Activated effector memory CD4-positive, alpha-beta T cell treated with Interleukin-2 at 50 U/mL for 16 hours (primary cell): ENCODE data around the gene NMBR.
"Not testable (repeated sequence)": the region's sequence is repeated elsewhere in the genome, so short reads cannot be mapped to it uniquely, and the experiment has no call there.

Experiments
- DNase-seq: peaks from one replicate; pipeline ENCODE4 v3.0.0-alpha.2; 2020

NMBR gene

DNA sequence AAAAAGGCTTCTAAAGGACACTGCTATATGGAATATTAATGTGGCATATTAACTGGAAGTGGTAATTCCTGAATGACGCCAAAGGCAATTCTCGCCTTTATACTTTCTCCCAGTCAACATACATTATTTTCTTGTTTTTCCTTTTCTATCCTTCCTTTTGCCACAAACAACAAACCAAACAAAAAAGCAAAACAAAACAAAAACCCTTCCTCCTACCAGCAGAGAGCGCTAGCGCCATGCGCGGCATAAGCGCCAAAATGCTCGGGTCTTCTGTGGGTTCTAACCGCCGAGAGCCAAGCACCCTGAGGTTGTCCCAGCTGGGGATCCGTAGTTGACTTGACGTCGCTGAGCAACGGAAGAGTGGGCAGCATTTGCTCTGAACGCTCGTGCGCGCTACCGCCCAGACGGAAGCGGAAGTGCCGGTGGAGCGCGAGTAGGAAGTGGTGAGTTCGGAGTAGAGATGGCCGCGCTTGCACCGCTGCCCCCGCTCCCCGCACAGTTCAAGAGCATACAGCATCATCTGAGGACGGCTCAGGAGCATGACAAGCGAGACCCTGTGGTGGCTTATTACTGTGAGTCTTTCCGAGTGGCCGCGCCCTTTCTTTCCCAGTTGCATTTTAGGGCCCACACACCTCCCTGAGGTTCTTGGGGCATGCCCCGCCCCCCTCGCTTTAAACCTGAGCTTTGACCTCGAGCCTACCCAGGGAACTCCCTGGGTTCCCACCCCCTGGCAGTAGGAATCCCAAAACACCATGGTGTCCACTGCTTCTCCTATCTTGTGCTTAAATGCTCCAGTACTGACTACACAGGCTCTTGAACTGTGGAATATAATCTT is at the start of gene NMBR, which contains the start of gene VTA1:
Gene NMBR, minus strand, starts transcription at position 295 of the 835 bp plus-strand sequence. CDS start 58,464 bp downstream, outside the sequence.
Gene VTA1, plus strand, starts transcription at position 436 of the 835 bp plus-strand sequence. Its CDS starts 25 bp downstream, at position 461.
- DNase-seq: peak; percentile 93

GRCh38 chr6:142195862-142196541 is 49.1 kb upstream of the NMBR start:
- no peak for DNase-seq

GRCh38 chr6:142193621-142194020 is 46.7 kb upstream of the NMBR start:
- DNase-seq: no peak

GRCh38 chr6:142192343-142192742 is 45.4 kb upstream of the NMBR start:
- no peak for DNase-seq

DNA sequence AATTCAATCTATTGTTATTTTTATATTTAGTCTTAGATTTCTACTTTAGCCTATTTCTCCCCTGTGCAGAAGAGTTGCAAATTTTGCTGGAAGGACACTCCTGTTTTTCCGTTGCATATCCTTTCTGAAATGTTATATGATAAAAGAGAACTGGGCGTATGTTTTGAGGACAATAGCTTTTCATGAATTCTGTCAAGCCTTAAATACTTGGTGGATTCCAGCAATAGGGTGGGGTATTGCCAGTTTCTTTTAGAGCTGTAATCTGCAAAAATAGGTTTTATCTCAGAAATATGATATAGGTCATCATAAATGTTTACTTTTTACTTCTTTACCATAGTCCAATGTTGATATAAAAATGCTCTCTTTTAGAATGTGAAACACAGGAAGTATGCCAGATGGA is 42.1 kb upstream of the NMBR start:
- DNase-seq: no peak

GRCh38 chr6:142188341-142188740 is 41.4 kb upstream of the NMBR start:
- not testable (repeated sequence) for DNase-seq

DNA sequence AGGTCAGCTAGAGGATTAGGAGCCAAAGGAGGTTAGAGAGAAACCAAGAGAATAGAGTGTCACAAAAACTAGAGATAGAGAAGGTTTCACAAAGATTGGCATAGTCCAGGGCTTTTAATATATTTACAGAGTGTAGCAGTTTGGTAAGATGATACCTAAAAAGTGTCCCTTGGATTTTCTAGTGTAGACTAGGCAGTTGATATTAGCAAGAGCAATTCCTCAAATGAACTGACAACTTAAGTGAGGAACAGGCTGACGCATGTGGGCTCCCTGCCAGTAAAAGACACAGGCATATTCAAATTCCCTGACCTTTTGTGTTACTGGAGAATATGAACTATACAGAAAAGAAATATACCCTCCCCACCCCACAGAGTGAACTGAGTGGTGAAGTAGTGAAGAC is 40.3 kb upstream of the NMBR start:
- DNase-seq: no peak

DNA sequence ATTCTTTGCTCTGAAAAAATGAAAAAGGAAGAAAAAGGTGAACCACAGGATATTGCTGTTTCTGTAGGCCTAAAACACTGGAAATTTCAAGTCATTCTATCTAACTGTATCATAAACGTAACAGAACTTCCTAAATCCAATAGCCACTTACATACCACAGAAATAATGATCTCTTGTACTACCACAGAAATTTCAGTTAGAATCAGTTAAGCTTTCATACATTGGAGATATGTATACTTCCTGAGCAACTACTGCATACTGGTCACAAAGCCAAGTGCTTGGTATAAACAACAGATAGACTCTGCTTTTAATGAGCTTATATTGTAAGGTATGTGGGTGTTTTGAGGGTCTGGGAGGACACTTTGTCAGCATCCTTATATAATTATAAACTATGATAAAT is 38.7 kb upstream of the NMBR start:
- DNase-seq: no peak

DNA sequence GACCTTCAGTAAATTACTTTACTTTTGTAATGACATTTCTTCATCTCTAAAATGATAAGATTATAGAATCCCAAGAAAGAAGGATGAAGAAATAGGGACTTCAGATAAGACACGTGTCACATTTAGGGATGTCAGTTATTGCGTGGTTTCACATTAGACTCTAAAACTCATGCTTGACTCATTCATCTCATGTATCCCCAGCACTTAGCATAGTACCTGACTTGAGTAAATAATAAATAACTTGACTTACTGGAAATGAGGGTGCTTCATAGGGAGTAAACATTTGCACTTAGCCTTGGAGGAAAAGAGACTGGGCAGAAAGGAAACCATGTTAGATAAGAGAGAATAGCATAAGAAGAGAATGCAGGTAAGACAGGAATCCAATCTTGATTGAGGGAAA is 37.4 kb upstream of the NMBR start:
- DNase-seq: no peak

DNA sequence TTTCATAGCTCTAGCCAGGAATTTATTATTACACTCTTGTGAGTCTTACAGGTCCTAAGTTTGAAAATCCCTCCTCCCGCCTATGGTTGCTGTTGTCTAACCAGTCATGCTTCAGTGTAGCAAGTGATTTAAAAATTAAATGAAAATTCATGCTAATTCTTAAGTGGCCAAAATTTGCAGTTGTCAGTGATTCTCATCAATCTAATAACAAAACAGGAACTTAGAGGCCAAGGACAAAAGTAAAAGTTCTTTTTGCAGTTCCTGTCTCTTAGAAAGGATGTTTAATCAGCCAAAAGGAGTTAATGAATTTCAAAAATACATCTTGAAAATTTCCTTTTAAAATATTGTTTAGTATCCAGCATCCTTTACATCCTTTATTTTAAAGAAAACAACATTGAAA is 36.4 kb upstream of the NMBR start:
- DNase-seq: no peak

- no peak for DNase-seq
Observed at GRCh38 chr6:142182004-142182403, 35.1 kb upstream of the NMBR start.

- DNase-seq: no peak
Observed at GRCh38 chr6:142178129-142178528, 31.2 kb upstream of the NMBR start.

DNA sequence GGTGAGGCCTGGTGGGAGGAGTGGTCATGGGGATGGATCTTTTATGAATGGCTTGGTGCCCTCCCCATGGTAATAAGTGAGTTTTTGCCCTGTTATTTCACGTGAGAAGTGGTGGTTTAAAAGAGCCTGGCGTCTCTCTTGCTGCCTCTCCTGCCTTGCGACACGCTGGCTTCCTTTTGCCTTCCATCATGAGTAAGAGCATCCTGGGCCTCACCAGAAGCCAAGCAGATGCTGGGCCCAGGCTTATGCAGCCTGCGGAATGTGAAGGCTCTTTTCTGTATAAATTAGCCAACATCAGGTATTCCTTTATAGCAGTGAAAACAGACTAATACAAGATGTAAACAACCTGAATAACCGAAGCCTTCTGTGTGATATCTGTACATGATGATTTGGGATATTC is 27.8 kb upstream of the NMBR start:
- DNase-seq: no peak

DNA sequence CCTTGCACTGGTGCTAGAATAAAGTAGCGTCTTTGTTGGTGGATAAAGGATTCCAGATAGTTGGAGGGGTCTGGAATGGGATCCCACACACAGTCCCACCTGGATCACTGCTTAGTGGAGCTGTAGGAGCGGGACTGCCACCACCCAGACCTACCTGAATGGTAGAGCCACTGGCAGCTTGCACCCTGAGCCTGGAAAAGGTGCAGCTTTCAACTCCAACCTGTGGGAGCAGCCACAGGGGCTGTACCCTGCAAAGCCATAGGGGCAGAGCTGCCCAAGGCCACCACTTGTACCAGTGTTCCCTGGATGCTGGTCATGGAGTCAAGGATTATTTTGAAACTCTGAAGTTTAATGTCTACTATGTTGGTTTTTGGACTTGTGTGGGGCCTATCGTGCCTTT is 27.1 kb upstream of the NMBR start:
- no peak for DNase-seq

GRCh38 chr6:142172758-142173157 is 25.8 kb upstream of the NMBR start:
- no peak for DNase-seq

GRCh38 chr6:142171351-142171750 is 24.4 kb upstream of the NMBR start:
- DNase-seq: no peak

- DNase-seq: no peak
Observed at GRCh38 chr6:142167486-142167885, 20.6 kb upstream of the NMBR start.

- DNase-seq: no peak
Observed at GRCh38 chr6:142167071-142167470, 20.1 kb upstream of the NMBR start.

DNA sequence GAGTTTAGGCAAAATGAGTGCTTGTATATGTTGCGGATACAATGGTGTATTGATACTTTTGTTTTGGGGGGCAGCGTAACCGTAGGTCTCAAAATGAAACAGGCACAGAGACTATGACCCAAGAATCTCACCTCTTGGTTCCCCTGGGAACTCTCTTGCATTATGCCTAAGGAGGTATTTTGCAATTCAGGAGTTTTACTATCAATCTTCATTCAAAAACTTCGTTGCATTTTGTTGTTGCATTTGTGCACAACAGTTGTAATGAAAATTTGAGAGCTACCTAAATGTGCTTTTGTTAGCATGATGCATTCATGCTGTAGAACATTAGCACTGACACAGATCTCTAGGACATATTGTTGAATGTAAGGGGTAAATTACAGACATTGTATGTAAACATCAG is 18.3 kb upstream of the NMBR start:
- DNase-seq: no peak

DNA sequence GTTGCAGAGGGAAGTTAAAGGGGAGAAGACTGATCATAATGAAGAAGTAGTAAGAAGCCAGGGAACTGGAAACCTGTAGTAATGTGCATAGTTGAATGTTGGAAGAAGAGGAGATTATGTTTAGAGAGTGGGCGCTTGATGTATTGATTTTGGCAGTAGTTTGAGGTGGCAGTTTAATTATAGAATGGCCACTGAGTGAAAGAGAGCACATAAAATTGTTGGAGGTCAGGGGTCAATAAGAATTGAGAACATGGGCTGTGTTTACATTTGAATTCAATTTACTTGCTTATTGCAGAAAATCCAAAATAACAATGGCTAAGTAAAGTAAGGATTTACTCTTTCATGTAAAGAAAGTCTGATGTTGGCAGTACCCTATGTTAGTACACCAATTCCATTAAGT is 15.9 kb upstream of the NMBR start:
- no peak for DNase-seq

DNA sequence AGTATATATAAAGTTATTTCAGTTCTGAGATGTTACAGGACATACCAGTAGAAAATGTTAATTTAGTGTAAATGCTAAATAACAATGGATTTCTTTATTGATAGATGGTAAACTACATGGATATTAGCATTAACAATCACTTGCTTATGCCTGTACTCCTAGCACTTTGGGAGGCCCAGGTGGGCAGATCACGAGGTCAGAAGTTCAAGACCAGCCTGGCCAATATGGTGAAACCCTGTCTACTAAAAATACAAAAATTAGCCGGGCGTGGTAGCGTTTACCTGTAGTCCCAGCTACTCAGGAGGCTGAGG is 9.8 kb upstream of the NMBR start:
- DNase-seq: not testable (repeated sequence)

DNA sequence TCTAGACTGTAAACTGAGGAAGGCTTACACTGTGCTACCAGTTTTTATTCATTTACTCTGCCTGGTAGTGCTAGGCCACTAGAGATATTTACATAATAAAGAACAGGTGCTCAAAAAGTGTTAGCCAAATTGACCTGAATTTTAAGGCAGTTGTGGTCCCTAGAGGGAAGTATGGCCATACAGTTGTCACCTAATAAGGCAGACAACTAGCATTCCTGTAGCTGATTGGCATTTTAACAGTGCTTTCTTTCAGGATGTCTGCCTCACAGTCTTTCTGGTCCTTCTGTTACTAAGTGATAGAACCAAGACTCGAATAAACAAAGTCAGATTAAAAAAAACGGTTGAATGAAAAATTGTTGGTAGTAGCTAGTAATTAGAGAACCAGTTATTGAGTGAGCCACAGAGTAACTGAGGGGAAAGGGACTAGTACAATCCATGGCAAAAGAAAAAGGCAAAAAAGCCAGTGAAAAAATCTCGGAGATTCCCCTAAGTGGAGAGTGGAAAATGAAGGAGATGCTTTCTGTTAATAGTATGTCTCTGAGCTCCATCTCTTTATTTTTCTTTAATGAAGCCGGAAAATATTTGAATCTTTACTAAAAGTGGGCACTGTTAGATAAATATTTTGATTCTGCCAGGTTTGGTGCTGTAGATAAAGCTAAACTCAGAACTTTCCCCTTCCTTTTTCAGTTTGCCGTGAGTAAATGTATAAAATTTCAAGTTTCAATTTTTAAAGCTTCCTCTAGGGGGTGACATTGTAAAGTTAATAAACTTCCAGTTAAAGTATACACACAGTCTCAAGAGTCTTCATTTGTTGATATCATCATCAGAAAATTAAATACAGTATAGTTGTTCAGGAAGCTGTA is 9.2 kb upstream of the NMBR start:
- DNase-seq: no peak

GRCh38 chr6:142155091-142155490 is 8.2 kb upstream of the NMBR start:
- no peak for DNase-seq

DNA sequence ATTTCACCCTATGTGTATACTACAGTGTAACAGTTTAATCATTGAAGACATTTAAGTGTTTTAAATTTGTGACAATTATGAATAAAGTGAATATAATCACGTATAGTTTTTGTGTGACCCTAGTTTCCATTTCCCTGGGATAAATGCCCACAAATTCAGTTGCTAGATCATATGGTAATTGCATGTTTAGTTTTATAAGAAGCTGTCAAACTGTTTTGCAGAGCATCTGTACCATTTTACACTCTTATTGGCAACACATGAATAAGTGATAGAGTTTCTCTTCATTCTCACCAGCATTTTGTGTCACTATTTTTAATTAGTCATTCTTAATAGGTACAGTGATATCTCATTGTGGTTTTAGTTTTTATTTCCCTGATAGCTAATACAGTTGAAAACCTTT is 7.4 kb upstream of the NMBR start:
- no peak for DNase-seq
